ENCODE data around the gene KIF5A. TPM values are rescaled to one million over a fixed set of nuclear protein-coding genes. Genes with fewer than 3 reads are reported as not detected.

KIF5A gene
- total and polyA plus RNA-seq, 2 of the 13 experiments (the other 11 are each of a cell fraction or from before 2014, with no cell fraction given) = 1.6 to 11.9 TPM

GRCh38 chr12:57522011-57522886 is 27.6 kb upstream of the KIF5A start, which contains the start of gene MBD6 (continued):
- TF ChIP-seq, protein P1, sequence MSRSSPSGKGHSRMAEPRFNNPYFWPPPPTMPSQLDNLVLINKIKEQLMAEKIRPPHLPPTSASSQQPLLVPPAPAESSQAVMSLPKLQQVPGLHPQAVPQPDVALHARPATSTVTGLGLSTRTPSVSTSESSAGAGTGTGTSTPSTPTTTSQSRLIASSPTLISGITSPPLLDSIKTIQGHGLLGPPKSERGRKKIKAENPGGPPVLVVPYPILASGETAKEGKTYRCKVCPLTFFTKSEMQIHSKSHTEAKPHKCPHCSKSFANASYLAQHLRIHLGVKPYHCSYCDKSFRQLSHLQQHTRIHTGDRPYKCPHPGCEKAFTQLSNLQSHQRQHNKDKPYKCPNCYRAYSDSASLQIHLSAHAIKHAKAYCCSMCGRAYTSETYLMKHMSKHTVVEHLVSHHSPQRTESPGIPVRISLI (CRISPR knock-in tag; IDR thresholded peaks at IDR 0.05; ENCODE audit: borderline replicate concordance) = peak; percentile 46; the same call in 1 of the 2 replicates
- TF ChIP-seq ZFX (CRISPR knock-in tag; IDR thresholded peaks at IDR 0.05; ENCODE audit: low read depth) = peak; percentile 41
- TF ChIP-seq BORCS8-MEF2B (CRISPR knock-in tag; IDR thresholded peaks at IDR 0.05) = no peak
- peak; percentile 69 for TF ChIP-seq THAP11 (CRISPR knock-in tag; IDR thresholded peaks at IDR 0.05)
- TF ChIP-seq PHF21A (CRISPR knock-in tag; IDR thresholded peaks at IDR 0.05) = peak; percentile 74
- TF ChIP-seq POGZ (CRISPR knock-in tag; IDR thresholded peaks at IDR 0.05) = peak; percentile 34; the same call in 1 of the 2 replicates
- TF ChIP-seq NKX3-1 (CRISPR knock-in tag; IDR thresholded peaks at IDR 0.05) = no peak
- 0 out of 2 replicates have a peak, but pooled peaks have one; percentile 55 for TF ChIP-seq ZNF232 (CRISPR knock-in tag; IDR thresholded peaks at IDR 0.05; ENCODE audit: borderline replicate concordance)
- TF ChIP-seq SP4 (CRISPR knock-in tag; IDR thresholded peaks at IDR 0.05) = peak; percentile 55; the same call in 1 of the 2 replicates
- 0 out of 2 replicates have a peak, but pooled peaks have one; percentile 47 for TF ChIP-seq ZNF160 (CRISPR knock-in tag; IDR thresholded peaks at IDR 0.05)
- TF ChIP-seq, protein P2, sequence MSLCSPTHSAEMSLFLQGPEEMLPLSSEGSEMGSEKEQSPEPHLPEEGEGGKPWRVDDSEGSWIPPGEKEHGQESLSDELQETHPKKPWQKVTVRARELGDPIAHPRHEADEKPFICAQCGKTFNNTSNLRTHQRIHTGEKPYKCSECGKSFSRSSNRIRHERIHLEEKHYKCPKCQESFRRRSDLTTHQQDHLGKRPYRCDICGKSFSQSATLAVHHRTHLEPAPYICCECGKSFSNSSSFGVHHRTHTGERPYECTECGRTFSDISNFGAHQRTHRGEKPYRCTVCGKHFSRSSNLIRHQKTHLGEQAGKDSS (CRISPR knock-in tag; IDR thresholded peaks at IDR 0.05; ENCODE audit: borderline replicate concordance, low read depth) = peak; percentile 76; the same call in 1 of the 2 replicates
- TF ChIP-seq NR2F1 (CRISPR knock-in tag; IDR thresholded peaks at IDR 0.05) = peak; percentile 93 to 98
- peak; percentile 52; the same call in 1 of the 2 replicates for TF ChIP-seq ZNF709 (CRISPR knock-in tag; IDR thresholded peaks at IDR 0.05)
- TF ChIP-seq, protein P3, sequence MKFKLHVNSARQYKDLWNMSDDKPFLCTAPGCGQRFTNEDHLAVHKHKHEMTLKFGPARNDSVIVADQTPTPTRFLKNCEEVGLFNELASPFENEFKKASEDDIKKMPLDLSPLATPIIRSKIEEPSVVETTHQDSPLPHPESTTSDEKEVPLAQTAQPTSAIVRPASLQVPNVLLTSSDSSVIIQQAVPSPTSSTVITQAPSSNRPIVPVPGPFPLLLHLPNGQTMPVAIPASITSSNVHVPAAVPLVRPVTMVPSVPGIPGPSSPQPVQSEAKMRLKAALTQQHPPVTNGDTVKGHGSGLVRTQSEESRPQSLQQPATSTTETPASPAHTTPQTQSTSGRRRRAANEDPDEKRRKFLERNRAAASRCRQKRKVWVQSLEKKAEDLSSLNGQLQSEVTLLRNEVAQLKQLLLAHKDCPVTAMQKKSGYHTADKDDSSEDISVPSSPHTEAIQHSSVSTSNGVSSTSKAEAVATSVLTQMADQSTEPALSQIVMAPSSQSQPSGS (CRISPR knock-in tag; IDR thresholded peaks at IDR 0.05) = 0 out of 2 replicates have a peak, but pooled peaks have one; percentile 15
- TF ChIP-seq, protein P4, sequence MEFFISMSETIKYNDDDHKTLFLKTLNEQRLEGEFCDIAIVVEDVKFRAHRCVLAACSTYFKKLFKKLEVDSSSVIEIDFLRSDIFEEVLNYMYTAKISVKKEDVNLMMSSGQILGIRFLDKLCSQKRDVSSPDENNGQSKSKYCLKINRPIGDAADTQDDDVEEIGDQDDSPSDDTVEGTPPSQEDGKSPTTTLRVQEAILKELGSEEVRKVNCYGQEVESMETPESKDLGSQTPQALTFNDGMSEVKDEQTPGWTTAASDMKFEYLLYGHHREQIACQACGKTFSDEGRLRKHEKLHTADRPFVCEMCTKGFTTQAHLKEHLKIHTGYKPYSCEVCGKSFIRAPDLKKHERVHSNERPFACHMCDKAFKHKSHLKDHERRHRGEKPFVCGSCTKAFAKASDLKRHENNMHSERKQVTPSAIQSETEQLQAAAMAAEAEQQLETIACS (CRISPR knock-in tag; IDR thresholded peaks at IDR 0.05) = no peak
- no peak for TF ChIP-seq KMT2A (CRISPR knock-in tag; IDR thresholded peaks at IDR 0.05)
- 0 out of 2 replicates have a peak, but pooled peaks have one; percentile 31 for TF ChIP-seq ZNF121 (CRISPR knock-in tag; IDR thresholded peaks at IDR 0.05)
- TF ChIP-seq ZNF574 (CRISPR knock-in tag; IDR thresholded peaks at IDR 0.05) = peak; percentile 73
- TF ChIP-seq STAT5B (CRISPR knock-in tag; IDR thresholded peaks at IDR 0.05) = no peak
- TF ChIP-seq POLR2G (IDR thresholded peaks at IDR 0.05; ENCODE audit: low read depth, low read length) = peak; percentile 9; the same call in 1 of the 2 replicates
- TF ChIP-seq RARA (CRISPR knock-in tag; IDR thresholded peaks at IDR 0.05) = peak; percentile 86
